A673 (cell line): ENCODE data around the gene PARD3. TPM values are rescaled to one million over a fixed set of nuclear protein-coding genes. Genes with fewer than 3 reads are reported as not detected.

ENCODE experiments used
- BruUV-seq: library from RNA; stranded (reverse); fragments of 400-500 nt; replicated peaks from 2 replicates; lab custom pipeline; 2021; lab: Mats Ljungman, UMichigan
- CTCF ChIA-PET: fragments of 300-600 bp; sonication (Branson Sonifier 250); formaldehyde crosslinking; loops from one replicate; lab custom pipeline; 2022; ENCODE audit warnings: antibody characterized with exemption; lab: Charles Lee
- POLR2A ChIA-PET: fragments of 300-600 bp; sonication (Branson Sonifier 250); formaldehyde crosslinking; loops from one replicate; lab custom pipeline; 2022; ENCODE audit warnings: antibody characterized with exemption; ENCODE audit not compliant: low non-redundant PET; lab: Charles Lee
- DNase-seq: peaks from one replicate; pipeline ENCODE4 v3.0.0-alpha.2; 2015; ENCODE audit warnings: low spot score
- H3K27ac ChIP-seq: fragments of 200-600 bp; sonication (generic); 2 replicates; pipeline ENCODE4 v1.5.1; 2016; ENCODE audit warnings: mixed run types, low read depth, mild to moderate bottlenecking, mixed read lengths, antibody characterized with exemption, low read length; ENCODE audit not compliant: poor library complexity, severe bottlenecking
- H3K27me3 ChIP-seq: fragments of 200-600 bp; sonication (generic); replicated peaks from 2 replicates; pipeline ENCODE4 v1.6.1; 2017; ENCODE audit warnings: mixed run types, low read depth, mild to moderate bottlenecking, mixed read lengths, antibody characterized with exemption, low read length; ENCODE audit not compliant: insufficient read depth, poor library complexity
- H3K36me3 ChIP-seq: fragments of 200-600 bp; sonication (generic); 2 replicates; pipeline ENCODE4 v1.6.1; 2016; ENCODE audit warnings: mixed run types, mild to moderate bottlenecking, mixed read lengths, antibody characterized with exemption, low read length; ENCODE audit not compliant: insufficient read depth, poor library complexity, severe bottlenecking
- H3K4me1 ChIP-seq: fragments of 200-600 bp; sonication (generic); 2 replicates; pipeline ENCODE4 v1.6.1; 2017; ENCODE audit warnings: mixed run types, mild to moderate bottlenecking, mixed read lengths, antibody characterized with exemption, low read length; ENCODE audit not compliant: insufficient read depth, poor library complexity, severe bottlenecking
- H3K4me3 ChIP-seq: fragments of 200-600 bp; sonication (generic); 2 replicates; pipeline ENCODE4 v1.5.1; 2016; ENCODE audit warnings: low read depth, mixed run types, mild to moderate bottlenecking, mixed read lengths, low read length; ENCODE audit not compliant: poor library complexity, severe bottlenecking
- H3K9me3 ChIP-seq: fragments of 200-600 bp; sonication (generic); 2 replicates; pipeline ENCODE4 v1.6.1; 2016; ENCODE audit warnings: mixed run types, low read depth, mild to moderate bottlenecking, mixed read lengths, antibody characterized with exemption, low read length; ENCODE audit not compliant: poor library complexity, severe bottlenecking
- EZH2 ChIP-seq: fragments of 200-600 bp; sonication (generic); IDR thresholded peaks from 2 replicates; pipeline ENCODE4 v1.6.1; 2017; ENCODE audit warnings: borderline replicate concordance, low read depth, mild to moderate bottlenecking, mixed read lengths, antibody characterized with exemption, low read length; ENCODE audit not compliant: poor library complexity, severe bottlenecking
- intact Hi-C: fragments of 100-400 bp; cut with micrococcal nuclease; formaldehyde crosslinking; loops from one replicate; pipeline ENCODE4 v1.10.0; 2022; ENCODE audit not compliant: unreplicated experiment
- total RNA-seq: library from RNA; stranded (reverse); gene quantifications from 2 replicates; pipeline ENCODE4 v1.2.3, GENCODE V29; 2021
- TF ChIP-seq, protein P1 (sequence below): fragments of 300-800, 200-600 bp; sonication (generic); conservative IDR thresholded peaks from 2 replicates; pipeline ENCODE4 v1.5.1; 2017; ENCODE audit warnings: low read depth, mild to moderate bottlenecking, antibody characterized with exemption, low read length, moderate library complexity, mixed read lengths

Gene PARD3
- total RNA-seq, 1 experiment from 2014 or later, result 28.0 TPM

- no peak for DNase-seq
- no peaks in the 10 kb centered on the region for H3K36me3 ChIP-seq
- H3K27ac ChIP-seq, result no peak overlapping the region
- POLR2A ChIA-PET, result no interaction called here
- no peaks in the 10 kb centered on the region for H3K9me3 ChIP-seq
- CTCF ChIA-PET, result no interaction called here
- peaks cover 40% of the 10 kb centered on the region for H3K4me1 ChIP-seq
- no TSS peak for BruUV-seq
- TF ChIP-seq, protein P1, sequence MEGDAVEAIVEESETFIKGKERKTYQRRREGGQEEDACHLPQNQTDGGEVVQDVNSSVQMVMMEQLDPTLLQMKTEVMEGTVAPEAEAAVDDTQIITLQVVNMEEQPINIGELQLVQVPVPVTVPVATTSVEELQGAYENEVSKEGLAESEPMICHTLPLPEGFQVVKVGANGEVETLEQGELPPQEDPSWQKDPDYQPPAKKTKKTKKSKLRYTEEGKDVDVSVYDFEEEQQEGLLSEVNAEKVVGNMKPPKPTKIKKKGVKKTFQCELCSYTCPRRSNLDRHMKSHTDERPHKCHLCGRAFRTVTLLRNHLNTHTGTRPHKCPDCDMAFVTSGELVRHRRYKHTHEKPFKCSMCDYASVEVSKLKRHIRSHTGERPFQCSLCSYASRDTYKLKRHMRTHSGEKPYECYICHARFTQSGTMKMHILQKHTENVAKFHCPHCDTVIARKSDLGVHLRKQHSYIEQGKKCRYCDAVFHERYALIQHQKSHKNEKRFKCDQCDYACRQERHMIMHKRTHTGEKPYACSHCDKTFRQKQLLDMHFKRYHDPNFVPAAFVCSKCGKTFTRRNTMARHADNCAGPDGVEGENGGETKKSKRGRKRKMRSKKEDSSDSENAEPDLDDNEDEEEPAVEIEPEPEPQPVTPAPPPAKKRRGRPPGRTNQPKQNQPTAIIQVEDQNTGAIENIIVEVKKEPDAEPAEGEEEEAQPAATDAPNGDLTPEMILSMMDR, result no peak
- no peak for TF ChIP-seq EZH2
- intact Hi-C loops, result no loop called here
- H3K27me3 ChIP-seq, result no peaks in the 10 kb centered on the region
- H3K4me3 ChIP-seq, result no peak overlapping the region
These were observed 205.7 kb downstream of the PARD3 start for GRCh38 chr10:34609287-34609940.

DNA sequence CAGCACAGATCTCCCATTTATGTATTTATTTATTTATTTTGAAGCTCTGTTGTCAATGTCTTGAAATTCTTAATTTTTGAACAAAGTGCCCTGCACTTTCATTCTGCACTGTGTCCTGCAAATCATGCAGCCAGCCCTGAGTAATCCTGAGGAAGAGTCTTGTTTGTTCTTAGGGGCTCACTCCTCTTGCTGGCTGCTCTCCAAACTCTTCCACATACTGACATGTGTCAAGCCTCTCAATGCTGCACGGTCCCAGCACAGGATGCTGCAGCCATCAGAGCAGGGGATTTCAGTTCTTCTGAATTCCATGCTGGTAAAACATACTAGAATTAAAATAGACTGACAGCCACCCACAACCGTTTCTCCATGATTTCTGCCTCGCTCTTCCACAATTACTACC is 207.2 kb downstream of the PARD3 start:
- Histone ChIP-seq H3K36me3 (no peaks in the 10 kb centered on the region), H3K27me3 (no peaks in the 10 kb centered on the region), H3K4me1 (peaks cover 27% of the 10 kb centered on the region), H3K4me3 (no peak overlapping the region), H3K27ac (no peak overlapping the region), H3K9me3 (no peaks in the 10 kb centered on the region)
- POLR2A ChIA-PET, result interaction anchor here (0.6 kb wide), 1 partner anchor 42 kb away, joined by 4 read pairs; no protein-coding TSS in a partner anchor
- peak; percentile 82 for DNase-seq
- TF ChIP-seq, protein P1, result no peak
- TF ChIP-seq EZH2, result no peak
- no TSS peak for BruUV-seq
- CTCF ChIA-PET, result no interaction called here
- intact Hi-C loops, result no loop called here

- H3K4me3 ChIP-seq, result no peak overlapping the region
- TF ChIP-seq EZH2, result no peak
- TF ChIP-seq, protein P1, result no peak
- intact Hi-C loops, result no loop called here
- no peak for DNase-seq
- BruUV-seq, result no TSS peak
- POLR2A ChIA-PET, result no interaction called here
- H3K27ac ChIP-seq, result no peak overlapping the region
- no peaks in the 10 kb centered on the region for H3K36me3 ChIP-seq
- peaks cover 20% of the 10 kb centered on the region for H3K4me1 ChIP-seq
- no peaks in the 10 kb centered on the region for H3K9me3 ChIP-seq
- CTCF ChIA-PET, result no interaction called here
- H3K27me3 ChIP-seq, result no peaks in the 10 kb centered on the region
These were observed 208.2 kb downstream of the PARD3 start for GRCh38 chr10:34606890-34607289.
